Measurements from ENCODE around the gene MARCHF2. TPM values are rescaled to one million over a fixed set of nuclear protein-coding genes. Genes with fewer than 3 reads are reported as not detected.

The MARCHF2 gene, protein sequence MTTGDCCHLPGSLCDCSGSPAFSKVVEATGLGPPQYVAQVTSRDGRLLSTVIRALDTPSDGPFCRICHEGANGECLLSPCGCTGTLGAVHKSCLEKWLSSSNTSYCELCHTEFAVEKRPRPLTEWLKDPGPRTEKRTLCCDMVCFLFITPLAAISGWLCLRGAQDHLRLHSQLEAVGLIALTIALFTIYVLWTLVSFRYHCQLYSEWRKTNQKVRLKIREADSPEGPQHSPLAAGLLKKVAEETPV
- 132 and 139 TPM in 2 replicates for total RNA-seq

DNA sequence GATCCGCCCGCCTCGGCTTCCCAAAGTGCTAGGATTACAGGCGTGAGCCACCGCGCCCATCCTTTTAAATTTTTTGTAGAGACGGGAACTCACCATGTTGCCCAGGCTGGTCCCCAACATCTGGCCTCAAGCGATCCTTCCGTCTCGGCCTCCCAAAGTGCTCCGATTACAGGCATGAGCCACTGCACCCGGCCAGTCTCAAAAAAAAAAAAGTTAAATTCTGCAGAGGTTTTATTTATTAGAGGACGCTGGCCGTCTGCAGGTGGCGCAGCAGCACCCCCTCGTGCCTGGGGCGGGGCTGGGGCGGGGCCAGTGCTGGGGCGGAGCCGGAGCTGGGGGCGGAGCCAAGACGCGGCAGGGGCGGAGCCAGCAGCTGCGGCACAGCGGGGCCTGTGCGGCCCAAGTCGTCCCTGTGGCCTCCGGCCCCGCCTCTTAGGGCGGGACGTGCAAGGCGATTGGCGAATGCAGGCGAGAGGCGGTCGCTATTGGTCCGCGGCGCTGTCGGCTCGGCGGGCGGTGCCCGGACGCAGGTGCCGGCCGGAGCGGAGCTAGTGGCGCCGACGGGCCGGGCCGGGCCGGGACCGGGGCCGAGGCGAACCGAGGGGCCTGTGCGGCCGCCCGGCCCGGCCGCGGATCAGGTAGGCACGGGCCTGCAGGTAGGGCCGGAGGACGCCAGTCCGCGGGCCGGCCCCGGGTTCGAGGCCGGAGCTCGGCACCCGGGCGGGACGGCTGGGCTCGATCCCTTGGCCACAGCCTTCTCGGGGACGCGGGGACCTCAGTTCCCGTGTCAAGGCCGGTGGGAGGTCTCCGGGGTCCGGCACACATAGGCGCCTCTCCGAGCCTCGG is at the start of gene MARCHF2:
Gene MARCHF2, plus strand, starts transcription at position 523 of the 846 bp plus-strand sequence. CDS start 8,536 bp downstream, outside the sequence.

DNA sequence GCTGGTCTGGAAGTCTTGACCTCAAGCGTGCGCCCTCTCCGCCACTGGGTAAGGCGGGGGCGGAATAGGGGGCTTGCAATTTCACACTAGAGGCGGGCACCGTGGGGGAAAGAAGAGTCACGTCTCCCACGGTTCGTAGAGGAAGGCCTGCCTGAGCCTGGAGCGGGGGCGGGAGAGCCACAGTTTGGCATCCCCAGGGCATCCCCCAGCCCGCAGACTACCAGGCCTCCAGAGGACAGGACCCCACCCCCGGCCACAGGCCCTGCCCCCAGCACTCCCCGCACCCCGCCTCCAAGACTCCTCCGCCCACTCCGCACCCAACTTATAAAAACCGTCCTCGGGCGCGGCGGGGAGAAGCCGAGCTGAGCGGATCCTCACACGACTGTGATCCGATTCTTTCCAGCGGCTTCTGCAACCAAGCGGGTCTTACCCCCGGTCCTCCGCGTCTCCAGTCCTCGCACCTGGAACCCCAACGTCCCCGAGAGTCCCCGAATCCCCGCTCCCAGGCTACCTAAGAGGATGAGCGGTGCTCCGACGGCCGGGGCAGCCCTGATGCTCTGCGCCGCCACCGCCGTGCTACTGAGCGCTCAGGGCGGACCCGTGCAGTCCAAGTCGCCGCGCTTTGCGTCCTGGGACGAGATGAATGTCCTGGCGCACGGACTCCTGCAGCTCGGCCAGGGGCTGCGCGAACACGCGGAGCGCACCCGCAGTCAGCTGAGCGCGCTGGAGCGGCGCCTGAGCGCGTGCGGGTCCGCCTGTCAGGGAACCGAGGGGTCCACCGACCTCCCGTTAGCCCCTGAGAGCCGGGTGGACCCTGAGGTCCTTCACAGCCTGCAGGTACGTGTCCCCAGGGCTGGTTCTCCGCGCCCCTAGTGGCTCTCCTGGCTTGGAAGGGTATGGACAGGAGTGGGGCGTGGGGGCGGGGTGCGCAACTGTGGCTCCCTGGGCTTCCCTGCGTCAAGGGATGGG is 49.0 kb upstream of the MARCHF2 start, which contains the start of gene ANGPTL4:
Gene ANGPTL4, plus strand, starts transcription at position 353 of the 969 bp plus-strand sequence. Its CDS starts 167 bp downstream, at position 520.

DNA sequence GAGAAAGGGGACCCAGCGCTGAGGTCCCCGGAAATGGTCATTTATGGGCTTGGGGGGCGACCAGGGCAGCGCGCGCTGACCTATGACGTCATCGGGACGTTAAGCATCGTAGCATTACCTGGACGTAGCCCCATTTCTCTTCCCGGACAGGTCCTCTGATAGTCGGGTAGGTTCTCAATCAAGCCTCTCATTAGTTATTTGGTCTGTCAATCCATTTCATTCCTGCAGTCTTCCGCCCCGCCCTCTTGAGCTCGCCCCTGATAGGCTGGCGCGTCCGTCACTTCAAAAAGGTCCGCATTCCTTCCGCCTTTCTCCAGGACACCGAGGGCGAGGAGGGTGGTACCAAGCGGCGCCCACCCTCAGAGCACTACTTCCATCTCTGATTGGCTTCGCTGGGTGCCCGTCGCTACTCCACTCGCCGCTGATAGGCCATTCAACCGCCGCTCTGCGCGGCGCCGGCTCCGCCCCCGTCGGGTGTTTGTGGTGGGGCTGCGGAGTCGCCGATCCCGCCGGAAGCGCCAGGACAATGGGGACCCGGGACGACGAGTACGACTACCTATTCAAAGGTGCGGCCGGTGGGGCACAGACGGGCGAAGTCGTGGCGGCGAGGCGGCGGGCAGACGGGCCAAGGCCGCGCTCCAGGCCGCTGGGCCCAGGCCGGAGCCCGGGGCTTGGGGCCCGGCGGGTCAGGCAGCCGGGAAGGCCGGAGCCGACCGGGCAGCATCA is 23.1 kb upstream of the MARCHF2 start, which contains the start of gene RAB11B:
Gene RAB11B, plus strand, starts transcription at position 470 of the 726 bp plus-strand sequence. Its CDS starts 57 bp downstream, at position 527.

DNA sequence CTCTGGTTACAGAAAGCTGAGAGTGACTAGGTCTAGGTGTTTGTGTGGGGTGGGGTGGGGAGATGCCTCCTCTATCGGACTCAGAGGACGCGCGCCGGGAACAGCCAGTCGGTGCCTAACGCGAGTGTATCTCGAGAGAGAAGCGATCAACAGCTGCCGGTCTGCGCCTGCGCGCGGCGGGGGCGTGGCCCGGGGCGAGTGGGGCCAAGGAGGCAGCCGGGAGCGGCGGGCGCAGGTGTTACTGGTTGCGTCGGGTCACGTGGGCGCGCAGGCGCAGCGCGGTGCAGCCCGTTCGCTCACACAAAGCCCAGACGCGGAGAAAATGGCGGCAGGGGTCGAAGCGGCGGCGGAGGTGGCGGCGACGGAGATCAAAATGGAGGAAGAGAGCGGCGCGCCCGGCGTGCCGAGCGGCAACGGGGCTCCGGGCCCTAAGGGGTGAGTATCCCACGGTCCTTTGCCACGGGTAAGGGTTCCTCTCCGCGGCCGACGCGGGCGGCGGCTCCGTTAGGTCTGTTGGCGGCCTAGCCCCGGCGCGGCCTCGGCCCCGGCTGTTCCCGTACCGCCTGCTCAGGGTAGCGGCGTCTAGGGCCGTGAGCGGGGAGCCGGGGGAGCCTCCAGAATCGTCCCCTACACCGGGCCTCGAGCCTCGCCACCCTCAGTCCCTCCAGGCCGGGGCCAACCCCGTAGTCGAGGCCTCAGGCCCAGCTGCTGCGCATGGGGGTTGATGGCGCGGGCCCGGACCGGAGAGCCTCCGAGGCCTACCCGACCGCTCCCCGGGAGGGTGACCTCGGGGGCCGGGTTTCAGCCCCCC is 31.8 kb downstream of the MARCHF2 start, which contains the start of gene HNRNPM:
Gene HNRNPM, plus strand, starts transcription at position 299 of the 811 bp plus-strand sequence. Its CDS starts 24 bp downstream, at position 323.

Other genes starting within 250 kb of the MARCHF2 start
- gene CERS4, start 203.9 kb upstream of the MARCHF2 start, total RNA-seq, result 5.2 and 17.4 TPM in 2 replicates
- gene CD320, start 104.9 kb upstream of the MARCHF2 start, total RNA-seq, result 27.9 and 28.0 TPM in 2 replicates
- gene NDUFA7, start 91.9 kb upstream of the MARCHF2 start, total RNA-seq, result 15.7 and 28.7 TPM in 2 replicates
- gene RPS28, start 91.8 kb upstream of the MARCHF2 start, total RNA-seq, result 425 and 726 TPM in 2 replicates
- gene KANK3, start 70.0 kb upstream of the MARCHF2 start, total RNA-seq, result 41.8 and 97.5 TPM in 2 replicates
- gene ANGPTL4, start 49.1 kb upstream of the MARCHF2 start, total RNA-seq, result 3.6 and 26.3 TPM in 2 replicates
- 55.7 and 181 TPM in 2 replicates for gene RAB11B, start 22.9 kb upstream of the MARCHF2 start, total RNA-seq
- gene HNRNPM, start 31.7 kb downstream of the MARCHF2 start, total RNA-seq, result 60.9 and 105 TPM in 2 replicates
- not detected in 2 replicates for gene PRAM1, start 89.3 kb downstream of the MARCHF2 start, total RNA-seq
- gene ZNF414, start 100.9 kb downstream of the MARCHF2 start, total RNA-seq, result 3.6 and 6.1 TPM in 2 replicates
- gene MYO1F, start 164.1 kb downstream of the MARCHF2 start, total RNA-seq, result 0.13 and 0.16 TPM in 2 replicates
- 1.1 and 14.2 TPM in 2 replicates for gene ADAMTS10, start 197.4 kb downstream of the MARCHF2 start, total RNA-seq
- gene NFILZ, start 217.3 kb downstream of the MARCHF2 start, total RNA-seq, result not detected in 2 replicates

All from bladder microvascular endothelial cell (primary cell).